Myocyte (in vitro differentiated cells): ENCODE data around the gene OSBPL2. TPM values are rescaled to one million over a fixed set of nuclear protein-coding genes. Genes with fewer than 3 reads are reported as not detected.

Source experiments
- DNase-seq: peaks from one replicate; pipeline ENCODE4 v3.0.0-alpha.2; 2012; ENCODE audit warnings: low read depth
- total RNA-seq: library from RNA; depleted of rRNA; stranded (reverse); fragments of >200 nt; gene quantifications from 2 replicates; pipeline ENCODE4 v1.2.3, GENCODE V29; 2014

OSBPL2 gene
- total RNA-seq, 1 donor from 2014 or later = 30.2 TPM

GRCh38 chr20:62234339-62234738 is 4.0 kb upstream of the OSBPL2 start:
- no peak for DNase-seq

DNA sequence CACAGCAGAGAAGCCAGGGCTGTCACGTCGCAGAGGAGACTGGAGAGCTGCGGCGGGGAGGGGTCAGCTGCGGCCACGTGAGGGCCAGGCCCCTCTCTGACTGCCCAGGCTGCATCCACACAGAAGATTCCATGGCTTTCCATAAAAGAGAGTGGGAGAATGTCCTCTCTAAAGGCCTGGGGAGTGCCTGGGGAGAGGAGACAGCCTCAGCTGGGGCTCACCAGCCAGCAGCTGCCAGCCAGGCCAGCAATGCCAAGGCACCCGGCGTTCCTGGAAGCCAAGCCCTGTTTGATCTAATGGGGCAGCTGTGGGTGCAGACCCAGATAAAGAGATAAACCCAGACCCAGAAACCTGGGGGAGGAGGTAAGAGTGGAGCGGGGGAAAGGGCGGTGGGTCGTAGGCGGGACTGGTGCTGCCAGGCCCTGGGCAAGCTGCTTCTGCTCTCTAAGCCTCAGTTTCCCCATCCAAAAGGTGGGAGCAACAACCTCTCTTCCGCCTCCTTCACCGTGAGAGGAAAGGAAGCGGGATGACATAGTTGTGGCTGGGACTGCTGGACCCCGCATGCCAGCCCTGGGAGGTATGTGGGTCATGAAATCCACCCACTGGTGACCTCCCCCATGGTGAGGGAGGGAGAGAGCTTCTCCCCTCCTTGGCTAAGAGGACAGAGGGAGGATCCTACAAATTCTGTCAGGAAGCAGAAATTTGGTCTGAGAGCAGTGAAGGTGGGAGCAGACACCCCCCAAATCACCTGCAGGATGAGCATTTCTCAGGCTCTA is 3.1 kb upstream of the OSBPL2 start:
- DNase-seq = peak; percentile 81

GRCh38 chr20:62235777-62236157 is 2.6 kb upstream of the OSBPL2 start:
- no peak for DNase-seq

- DNase-seq = no peak
Measured at GRCh38 chr20:62236200-62236599, 2.1 kb upstream of the OSBPL2 start.

GRCh38 chr20:62236766-62237513 is 1.4 kb upstream of the OSBPL2 start:
- DNase-seq = no peak

GRCh38 chr20:62237514-62237800 is 864 bp upstream of the OSBPL2 start:
- DNase-seq = no peak

- DNase-seq = no peak
Measured at GRCh38 chr20:62238569-62239277, 402 bp downstream of the OSBPL2 start.

- no peak for DNase-seq
Measured at GRCh38 chr20:62239278-62239879, 1.1 kb downstream of the OSBPL2 start.

GRCh38 chr20:62240020-62240685 is 1.8 kb downstream of the OSBPL2 start:
- no peak for DNase-seq

GRCh38 chr20:62241506-62241905 is 3.2 kb downstream of the OSBPL2 start:
- DNase-seq = no peak

- no peak for DNase-seq
Measured at GRCh38 chr20:62242176-62242575, 3.9 kb downstream of the OSBPL2 start.

GRCh38 chr20:62243106-62243505 is 4.8 kb downstream of the OSBPL2 start:
- DNase-seq = no peak

- DNase-seq = no peak
Measured at GRCh38 chr20:62243906-62244515, 5.7 kb downstream of the OSBPL2 start.

- no peak for DNase-seq
Measured at GRCh38 chr20:62244644-62245108, 6.4 kb downstream of the OSBPL2 start.

DNA sequence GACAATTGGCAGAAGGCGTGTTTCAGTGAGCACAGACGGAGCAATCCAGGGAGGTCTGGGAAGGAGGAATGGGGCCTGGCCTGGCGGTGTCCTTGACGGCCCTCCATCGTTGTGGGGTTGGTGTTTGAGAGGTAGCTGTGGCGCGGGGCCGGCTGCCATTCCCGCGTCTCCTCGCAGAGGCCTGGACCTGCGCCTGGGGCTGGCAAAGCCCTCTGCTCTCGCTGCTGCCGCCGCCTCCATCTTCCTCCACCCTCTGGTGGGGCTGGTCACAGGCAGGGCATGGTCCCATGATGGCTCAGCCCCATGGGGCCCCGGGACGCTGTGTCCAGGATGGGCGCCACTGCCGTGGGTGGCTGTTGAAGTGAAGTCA is 7.6 kb downstream of the OSBPL2 start:
- DNase-seq = no peak

DNA sequence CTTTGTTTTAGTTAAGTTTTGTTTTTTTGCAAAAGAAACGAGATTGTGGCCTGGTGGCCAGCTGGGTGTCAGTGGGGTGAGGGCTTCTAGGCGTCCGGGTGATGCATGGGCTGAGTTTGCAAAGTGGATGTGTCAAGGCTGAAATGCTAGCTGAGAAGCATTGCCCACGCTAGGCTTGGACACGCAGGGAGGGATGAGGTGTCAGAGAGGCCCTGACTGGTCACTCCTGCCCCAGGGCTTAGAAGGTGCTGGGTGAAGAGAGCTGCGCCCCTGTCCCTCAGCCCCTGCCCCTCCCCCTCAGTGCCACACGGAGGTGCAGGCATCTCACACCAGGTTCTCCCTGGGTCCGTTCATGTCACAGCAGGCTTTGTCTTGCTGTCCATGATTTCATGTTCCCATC is 8.1 kb downstream of the OSBPL2 start:
- no peak for DNase-seq

GRCh38 chr20:62246872-62247652 is 8.7 kb downstream of the OSBPL2 start:
- DNase-seq = no peak

GRCh38 chr20:62248890-62249560 is 10.7 kb downstream of the OSBPL2 start:
- no peak for DNase-seq

GRCh38 chr20:62252342-62252966 is 14.1 kb downstream of the OSBPL2 start:
- DNase-seq = peak; percentile 68
